GM18499 (cell line): ENCODE results near the gene MZT2A.
"Not testable (repeated sequence)": the region's sequence is repeated elsewhere in the genome, so short reads cannot be mapped to it uniquely, and the experiment has no call there.

ENCODE experiments used
- ATAC-seq: cut with Tn5 transposase; IDR thresholded peaks from one replicate; pipeline ENCODE4 v1.9.1; 2021; ENCODE audit warnings: moderate number of reproducible peaks; ENCODE audit not compliant: insufficient read depth, unreplicated experiment

MZT2A gene

GRCh38 chr2:131493199-131493968 is 1.2 kb upstream of the MZT2A start:
- ATAC-seq, result peak; percentile 9

GRCh38 chr2:131492418-131493198 is 411 bp upstream of the MZT2A start:
- ATAC-seq, result peak; percentile 56

- not testable (repeated sequence) for ATAC-seq
Measured at GRCh38 chr2:131491469-131491836, 744 bp downstream of the MZT2A start.

- ATAC-seq, result not testable (repeated sequence)
Measured at GRCh38 chr2:131490616-131491468, 1.4 kb downstream of the MZT2A start.

GRCh38 chr2:131488306-131489205 is 3.6 kb downstream of the MZT2A start:
- no peak for ATAC-seq

GRCh38 chr2:131486201-131486902 is 5.8 kb downstream of the MZT2A start:
- ATAC-seq, result not testable (repeated sequence)

- not testable (repeated sequence) for ATAC-seq
Measured at GRCh38 chr2:131484906-131485460, 7.2 kb downstream of the MZT2A start.

GRCh38 chr2:131483981-131484820 is 8.0 kb downstream of the MZT2A start:
- not testable (repeated sequence) for ATAC-seq

- ATAC-seq, result not testable (repeated sequence)
Measured at GRCh38 chr2:131482506-131483155, 9.6 kb downstream of the MZT2A start.

- not testable (repeated sequence) for ATAC-seq
Measured at GRCh38 chr2:131480351-131480750, 11.8 kb downstream of the MZT2A start.

- ATAC-seq, result not testable (repeated sequence)
Measured at GRCh38 chr2:131478850-131479461, 13.2 kb downstream of the MZT2A start.

GRCh38 chr2:131478074-131478849 is 13.9 kb downstream of the MZT2A start:
- ATAC-seq, result not testable (repeated sequence)

- ATAC-seq, result not testable (repeated sequence)
Measured at GRCh38 chr2:131477227-131477626, 15.0 kb downstream of the MZT2A start.

- not testable (repeated sequence) for ATAC-seq
Measured at GRCh38 chr2:131476363-131476762, 15.8 kb downstream of the MZT2A start.

- ATAC-seq, result no peak
Measured at GRCh38 chr2:131475831-131476230, 16.4 kb downstream of the MZT2A start, which contains the start of gene TUBA3D. TUBA3D (plus strand) TSS chr2:131476119; CDS start chr2:131476200, 81 bp downstream.

- ATAC-seq, result not testable (repeated sequence)
Measured at GRCh38 chr2:131473266-131473665, 18.9 kb downstream of the MZT2A start.
